H1 (cell line): Measurements from ENCODE around the gene MCCC1. TPM values are rescaled to one million over a fixed set of nuclear protein-coding genes. Genes with fewer than 3 reads are reported as not detected.

Source experiments
- polyA plus RNA-seq, 7 experiments: library from polyadenylated mRNA; depleted of rRNA in 3 of 7; stranded (reverse) in 5 of 7; unstranded in 2 of 7; fragments of >200 nt in 5 of 7; fragments of 200-250 nt in 2 of 7; gene quantifications; 1 replicate in 5 of 7; 2 replicates in 1 of 7; 4 replicates in 1 of 7; pipeline versions ENCODE4 v1.2.1 to v1.2.3, GENCODE V29; 2011 to 2013; ENCODE audit warnings: missing spikeins in 2 of 7, mixed read lengths in 2 of 7
- total RNA-seq: library from RNA; stranded (reverse); fragmentation: NEBNext Ultra II Directional; extraction: Animal tissue kit (Norgen Biotek cat#: 25700); gene quantifications from 2 replicates; pipeline ENCODE4 v1.2.1, GENCODE V29; 2021
- TF ChIP-seq, protein P1 (sequence below): IDR thresholded peaks from 2 replicates; pipeline ENCODE4 v1.6.1; 2011; ENCODE audit warnings: low read length, improper control_type of control experiment

The MCCC1 gene
- total and polyA plus RNA-seq, 2 of the 8 experiments (the other 6 are each of a cell fraction or from before 2014, with no cell fraction given), result 10.8 to 21.5 TPM

DNA sequence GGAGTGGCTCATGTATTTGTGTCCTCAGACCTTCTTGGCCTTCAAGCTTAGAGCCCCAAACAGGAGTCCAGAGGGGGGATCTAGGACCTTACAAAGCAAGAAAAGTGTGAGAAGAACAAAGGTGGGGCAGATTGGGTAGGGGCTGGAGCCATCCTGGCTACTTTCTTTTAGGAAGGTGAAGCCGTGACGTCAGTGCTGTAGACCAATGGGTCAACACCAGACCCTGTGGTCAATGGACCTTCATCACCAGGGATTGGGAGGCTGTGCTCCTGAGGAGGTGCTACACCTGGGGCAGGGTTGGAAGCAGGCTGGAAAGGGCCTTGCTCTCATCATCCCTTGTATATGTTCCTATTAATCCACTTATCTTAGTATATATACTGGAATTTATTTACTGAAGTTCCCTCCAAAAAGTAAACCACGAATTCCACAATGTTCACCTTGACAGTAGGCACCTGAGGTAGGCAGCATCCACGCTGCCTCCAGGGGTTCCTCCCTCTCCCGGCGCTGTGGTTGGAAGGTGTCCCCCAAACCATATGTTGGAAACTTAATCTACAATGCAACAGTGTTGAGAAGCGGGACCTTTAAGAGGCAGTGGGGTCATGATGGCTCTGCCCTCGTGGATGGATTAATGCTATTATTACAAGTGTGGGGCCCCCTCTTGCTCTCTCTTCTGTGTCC is 21.4 kb upstream of the MCCC1 start (continued):
- TF ChIP-seq, protein P1, sequence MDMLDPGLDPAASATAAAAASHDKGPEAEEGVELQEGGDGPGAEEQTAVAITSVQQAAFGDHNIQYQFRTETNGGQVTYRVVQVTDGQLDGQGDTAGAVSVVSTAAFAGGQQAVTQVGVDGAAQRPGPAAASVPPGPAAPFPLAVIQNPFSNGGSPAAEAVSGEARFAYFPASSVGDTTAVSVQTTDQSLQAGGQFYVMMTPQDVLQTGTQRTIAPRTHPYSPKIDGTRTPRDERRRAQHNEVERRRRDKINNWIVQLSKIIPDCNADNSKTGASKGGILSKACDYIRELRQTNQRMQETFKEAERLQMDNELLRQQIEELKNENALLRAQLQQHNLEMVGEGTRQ, result no peak
- TF ChIP-seq, all 59 proteins: peak for 0
